ENCODE data around the gene LRP1B.

DNA sequence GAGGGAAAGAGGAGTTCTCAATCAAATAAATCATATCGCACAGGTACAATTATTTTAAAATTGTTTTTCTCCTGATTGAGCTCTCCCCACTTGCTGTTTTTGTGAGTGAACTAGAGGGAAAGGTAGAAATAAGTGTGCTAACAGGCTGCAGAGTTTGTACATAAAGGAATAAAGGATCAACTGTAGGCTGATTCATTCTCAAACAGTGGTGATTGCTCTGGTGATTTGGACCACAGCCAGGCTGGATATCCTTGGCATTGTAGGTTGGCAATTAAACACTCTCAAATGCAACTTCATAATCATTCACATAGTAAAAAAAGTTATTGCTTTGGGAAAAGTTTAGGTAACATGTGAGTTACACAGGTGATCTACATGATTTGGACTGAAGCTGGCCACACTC, 29.8 kb downstream of the LRP1B start:
- TF ChIP-seq, protein P1, sequence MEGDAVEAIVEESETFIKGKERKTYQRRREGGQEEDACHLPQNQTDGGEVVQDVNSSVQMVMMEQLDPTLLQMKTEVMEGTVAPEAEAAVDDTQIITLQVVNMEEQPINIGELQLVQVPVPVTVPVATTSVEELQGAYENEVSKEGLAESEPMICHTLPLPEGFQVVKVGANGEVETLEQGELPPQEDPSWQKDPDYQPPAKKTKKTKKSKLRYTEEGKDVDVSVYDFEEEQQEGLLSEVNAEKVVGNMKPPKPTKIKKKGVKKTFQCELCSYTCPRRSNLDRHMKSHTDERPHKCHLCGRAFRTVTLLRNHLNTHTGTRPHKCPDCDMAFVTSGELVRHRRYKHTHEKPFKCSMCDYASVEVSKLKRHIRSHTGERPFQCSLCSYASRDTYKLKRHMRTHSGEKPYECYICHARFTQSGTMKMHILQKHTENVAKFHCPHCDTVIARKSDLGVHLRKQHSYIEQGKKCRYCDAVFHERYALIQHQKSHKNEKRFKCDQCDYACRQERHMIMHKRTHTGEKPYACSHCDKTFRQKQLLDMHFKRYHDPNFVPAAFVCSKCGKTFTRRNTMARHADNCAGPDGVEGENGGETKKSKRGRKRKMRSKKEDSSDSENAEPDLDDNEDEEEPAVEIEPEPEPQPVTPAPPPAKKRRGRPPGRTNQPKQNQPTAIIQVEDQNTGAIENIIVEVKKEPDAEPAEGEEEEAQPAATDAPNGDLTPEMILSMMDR (IDR thresholded peaks at IDR 0.05), result no peak
- TF ChIP-seq POLR2A (IDR thresholded peaks at IDR 0.05), result no peak
- no peak for TF ChIP-seq POLR2AphosphoS5 (IDR thresholded peaks at IDR 0.05; ENCODE audit: insufficient read depth in 1 of 2, low read depth in 1 of 2)

Data from vagina (tissue), 2 donors.